Measurements from ENCODE around the gene HSP90AA1. TPM values are rescaled to one million over a fixed set of nuclear protein-coding genes. Genes with fewer than 3 reads are reported as not detected.
"Not testable (repeated sequence)": the region's sequence is repeated elsewhere in the genome, so short reads cannot be mapped to it uniquely, and the experiment has no call there.

HSP90AA1 gene
- total RNA-seq, 1 experiment from 2014 or later, result 842 TPM

DNA sequence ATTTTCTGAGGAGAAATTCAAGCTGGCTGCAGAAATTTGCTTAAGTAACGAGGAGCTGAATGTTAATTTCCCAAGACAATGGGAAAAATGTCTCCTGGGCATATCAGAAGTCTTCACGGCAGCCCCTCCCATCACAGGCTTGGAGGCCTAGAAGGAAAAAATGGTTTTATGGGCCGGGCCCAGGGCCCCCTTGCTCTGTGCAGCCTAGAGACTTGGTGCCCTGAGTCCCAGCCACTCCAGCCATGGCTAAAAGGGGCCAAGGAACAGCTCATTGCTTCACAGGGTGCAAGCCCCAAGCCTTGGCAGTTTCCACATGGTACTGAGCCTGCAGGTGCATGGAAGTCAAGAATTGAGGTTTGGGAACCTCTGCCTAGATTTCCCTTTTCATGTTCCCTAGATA is 24.3 kb upstream of the HSP90AA1 start (continued):
- TF ChIP-seq FOXK1 (CRISPR knock-in tag; IDR thresholded peaks at IDR 0.05) (no peak), SMAD4 (CRISPR knock-in tag; IDR thresholded peaks at IDR 0.05) (no peak), ATF3 (CRISPR knock-in tag; conservative IDR thresholded peaks at IDR 0.05) (no peak)
- TF ChIP-seq, protein P1, sequence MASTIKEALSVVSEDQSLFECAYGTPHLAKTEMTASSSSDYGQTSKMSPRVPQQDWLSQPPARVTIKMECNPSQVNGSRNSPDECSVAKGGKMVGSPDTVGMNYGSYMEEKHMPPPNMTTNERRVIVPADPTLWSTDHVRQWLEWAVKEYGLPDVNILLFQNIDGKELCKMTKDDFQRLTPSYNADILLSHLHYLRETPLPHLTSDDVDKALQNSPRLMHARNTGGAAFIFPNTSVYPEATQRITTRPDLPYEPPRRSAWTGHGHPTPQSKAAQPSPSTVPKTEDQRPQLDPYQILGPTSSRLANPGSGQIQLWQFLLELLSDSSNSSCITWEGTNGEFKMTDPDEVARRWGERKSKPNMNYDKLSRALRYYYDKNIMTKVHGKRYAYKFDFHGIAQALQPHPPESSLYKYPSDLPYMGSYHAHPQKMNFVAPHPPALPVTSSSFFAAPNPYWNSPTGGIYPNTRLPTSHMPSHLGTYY (CRISPR knock-in tag; IDR thresholded peaks at IDR 0.05), result no peak
- TF ChIP-seq, protein P2, sequence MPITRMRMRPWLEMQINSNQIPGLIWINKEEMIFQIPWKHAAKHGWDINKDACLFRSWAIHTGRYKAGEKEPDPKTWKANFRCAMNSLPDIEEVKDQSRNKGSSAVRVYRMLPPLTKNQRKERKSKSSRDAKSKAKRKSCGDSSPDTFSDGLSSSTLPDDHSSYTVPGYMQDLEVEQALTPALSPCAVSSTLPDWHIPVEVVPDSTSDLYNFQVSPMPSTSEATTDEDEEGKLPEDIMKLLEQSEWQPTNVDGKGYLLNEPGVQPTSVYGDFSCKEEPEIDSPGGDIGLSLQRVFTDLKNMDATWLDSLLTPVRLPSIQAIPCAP (CRISPR knock-in tag; IDR thresholded peaks at IDR 0.05), result no peak
- TF ChIP-seq, protein P3, sequence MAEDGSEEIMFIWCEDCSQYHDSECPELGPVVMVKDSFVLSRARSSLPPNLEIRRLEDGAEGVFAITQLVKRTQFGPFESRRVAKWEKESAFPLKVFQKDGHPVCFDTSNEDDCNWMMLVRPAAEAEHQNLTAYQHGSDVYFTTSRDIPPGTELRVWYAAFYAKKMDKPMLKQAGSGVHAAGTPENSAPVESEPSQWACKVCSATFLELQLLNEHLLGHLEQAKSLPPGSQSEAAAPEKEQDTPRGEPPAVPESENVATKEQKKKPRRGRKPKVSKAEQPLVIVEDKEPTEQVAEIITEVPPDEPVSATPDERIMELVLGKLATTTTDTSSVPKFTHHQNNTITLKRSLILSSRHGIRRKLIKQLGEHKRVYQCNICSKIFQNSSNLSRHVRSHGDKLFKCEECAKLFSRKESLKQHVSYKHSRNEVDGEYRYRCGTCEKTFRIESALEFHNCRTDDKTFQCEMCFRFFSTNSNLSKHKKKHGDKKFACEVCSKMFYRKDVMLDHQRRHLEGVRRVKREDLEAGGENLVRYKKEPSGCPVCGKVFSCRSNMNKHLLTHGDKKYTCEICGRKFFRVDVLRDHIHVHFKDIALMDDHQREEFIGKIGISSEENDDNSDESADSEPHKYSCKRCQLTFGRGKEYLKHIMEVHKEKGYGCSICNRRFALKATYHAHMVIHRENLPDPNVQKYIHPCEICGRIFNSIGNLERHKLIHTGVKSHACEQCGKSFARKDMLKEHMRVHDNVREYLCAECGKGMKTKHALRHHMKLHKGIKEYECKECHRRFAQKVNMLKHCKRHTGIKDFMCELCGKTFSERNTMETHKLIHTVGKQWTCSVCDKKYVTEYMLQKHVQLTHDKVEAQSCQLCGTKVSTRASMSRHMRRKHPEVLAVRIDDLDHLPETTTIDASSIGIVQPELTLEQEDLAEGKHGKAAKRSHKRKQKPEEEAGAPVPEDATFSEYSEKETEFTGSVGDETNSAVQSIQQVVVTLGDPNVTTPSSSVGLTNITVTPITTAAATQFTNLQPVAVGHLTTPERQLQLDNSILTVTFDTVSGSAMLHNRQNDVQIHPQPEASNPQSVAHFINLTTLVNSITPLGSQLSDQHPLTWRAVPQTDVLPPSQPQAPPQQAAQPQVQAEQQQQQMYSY (CRISPR knock-in tag; IDR thresholded peaks at IDR 0.05), result no peak

DNA sequence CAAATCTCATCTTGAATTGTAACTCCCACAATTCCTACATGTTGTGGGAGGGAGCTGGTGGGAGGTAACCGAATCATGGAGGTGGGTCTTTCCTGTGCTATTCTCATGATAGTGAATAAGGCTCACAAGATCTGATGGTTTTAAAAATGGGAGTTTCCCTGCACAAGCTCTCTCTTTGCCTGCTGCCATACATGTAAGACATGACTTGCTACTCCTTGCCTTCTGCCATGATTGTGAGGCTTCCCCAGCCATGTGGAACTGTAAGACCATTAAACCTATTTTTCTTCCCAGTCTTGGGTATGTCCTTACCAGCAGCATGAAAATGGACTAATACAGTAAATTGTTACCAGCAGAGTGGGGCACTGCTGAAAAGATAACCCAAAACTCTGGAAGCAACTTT is 22.5 kb upstream of the HSP90AA1 start:
- DNase-seq (ENCODE audit: low spot score); H3K27me3 Mint-ChIP-seq (ENCODE audit: low read depth); POLR2A ChIA-PET; H3K27ac Mint-ChIP-seq; CTCF ChIA-PET; H3K4me3 Mint-ChIP-seq; ATAC-seq: not testable (repeated sequence)
- peaks cover 25% of the 10 kb centered on the region for H3K36me3 Mint-ChIP-seq
- peaks cover 12% of the 10 kb centered on the region for H3K4me1 Mint-ChIP-seq
- peaks cover 37% of the 10 kb centered on the region for H3K9me3 Mint-ChIP-seq

DNA sequence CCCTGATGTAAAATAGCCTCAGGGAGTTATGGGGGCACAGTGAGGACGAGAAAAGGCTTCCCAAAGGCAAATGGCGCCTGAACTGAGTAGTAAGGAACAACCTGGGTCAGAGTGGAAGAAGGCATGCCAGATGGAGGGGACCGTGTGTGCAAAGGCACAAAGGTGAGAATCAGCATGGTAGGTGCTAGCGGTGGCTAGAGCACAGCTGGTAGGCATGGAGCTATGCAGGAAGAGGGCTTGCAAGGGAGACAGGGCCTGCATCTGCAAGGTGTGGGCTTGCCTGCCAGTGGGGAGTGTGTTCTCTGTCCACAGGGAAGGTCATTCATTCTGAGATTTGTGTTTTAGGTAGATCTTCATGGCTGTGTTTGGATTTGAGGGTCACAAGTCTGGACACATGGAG is 18.5 kb upstream of the HSP90AA1 start:
- POLR2A ChIA-PET, result interaction anchor here (0.5 to 1.1 kb wide), 2 partner anchors 113 to 335 kb away, joined by 3 read pairs; no protein-coding TSS in a partner anchor
- ATAC-seq, result no peak; the same call in none of the 2 replicates
- Mint-ChIP-seq H3K27ac (peak overlapping the region; percentile 66; the same call in 1 of the 2 replicates), H3K27me3 (ENCODE audit: low read depth) (peaks cover 2% of the 10 kb centered on the region; the same call in 1 of the 2 replicates), H3K9me3 (peaks cover 15% of the 10 kb centered on the region), H3K4me1 (peaks cover 12% of the 10 kb centered on the region), H3K4me3 (no peak overlapping the region), H3K36me3 (peaks cover 12% of the 10 kb centered on the region)
- no peak for DNase-seq (ENCODE audit: low spot score)
- CTCF ChIA-PET, result interaction anchor here (0.6 to 3.0 kb wide), 3 partner anchors 9 to 59 kb away, joined by 3 to 14 read pairs (median 4); no protein-coding TSS in a partner anchor
- TF ChIP-seq ZNF219 (CRISPR knock-in tag; IDR thresholded peaks at IDR 0.05; ENCODE audit: borderline replicate concordance), result no peak
- no peak for TF ChIP-seq GABPB1 (CRISPR knock-in tag; IDR thresholded peaks at IDR 0.05)
- no peak for TF ChIP-seq ZBTB21 (CRISPR knock-in tag; IDR thresholded peaks at IDR 0.05; ENCODE audit: borderline replicate concordance)
- TF ChIP-seq ZMAT4 (CRISPR knock-in tag; IDR thresholded peaks at IDR 0.05), result no peak
- no peak for TF ChIP-seq NFE2L1 (CRISPR knock-in tag; IDR thresholded peaks at IDR 0.05)
- TF ChIP-seq KAT7 (CRISPR knock-in tag; IDR thresholded peaks at IDR 0.05; ENCODE audit: borderline replicate concordance), result no peak
- no peak for TF ChIP-seq ATF3 (CRISPR knock-in tag; conservative IDR thresholded peaks at IDR 0.05)
- no peak for TF ChIP-seq ZNF317 (CRISPR knock-in tag; IDR thresholded peaks at IDR 0.05; ENCODE audit: borderline replicate concordance, low read depth)
- no peak for TF ChIP-seq JUN (CRISPR knock-in tag; IDR thresholded peaks at IDR 0.05)
- TF ChIP-seq NR3C1 (CRISPR knock-in tag; conservative IDR thresholded peaks at IDR 0.05; ENCODE audit: low read depth), result no peak
- TF ChIP-seq TCF7 (CRISPR knock-in tag; IDR thresholded peaks at IDR 0.05; ENCODE audit: low read depth), result no peak
- TF ChIP-seq NFATC4 (CRISPR knock-in tag; IDR thresholded peaks at IDR 0.05), result no peak
- TF ChIP-seq ZNF138 (CRISPR knock-in tag; conservative IDR thresholded peaks at IDR 0.05), result no peak
- TF ChIP-seq, protein P4, sequence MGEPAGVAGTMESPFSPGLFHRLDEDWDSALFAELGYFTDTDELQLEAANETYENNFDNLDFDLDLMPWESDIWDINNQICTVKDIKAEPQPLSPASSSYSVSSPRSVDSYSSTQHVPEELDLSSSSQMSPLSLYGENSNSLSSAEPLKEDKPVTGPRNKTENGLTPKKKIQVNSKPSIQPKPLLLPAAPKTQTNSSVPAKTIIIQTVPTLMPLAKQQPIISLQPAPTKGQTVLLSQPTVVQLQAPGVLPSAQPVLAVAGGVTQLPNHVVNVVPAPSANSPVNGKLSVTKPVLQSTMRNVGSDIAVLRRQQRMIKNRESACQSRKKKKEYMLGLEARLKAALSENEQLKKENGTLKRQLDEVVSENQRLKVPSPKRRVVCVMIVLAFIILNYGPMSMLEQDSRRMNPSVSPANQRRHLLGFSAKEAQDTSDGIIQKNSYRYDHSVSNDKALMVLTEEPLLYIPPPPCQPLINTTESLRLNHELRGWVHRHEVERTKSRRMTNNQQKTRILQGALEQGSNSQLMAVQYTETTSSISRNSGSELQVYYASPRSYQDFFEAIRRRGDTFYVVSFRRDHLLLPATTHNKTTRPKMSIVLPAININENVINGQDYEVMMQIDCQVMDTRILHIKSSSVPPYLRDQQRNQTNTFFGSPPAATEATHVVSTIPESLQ (CRISPR knock-in tag; IDR thresholded peaks at IDR 0.05), result no peak
- TF ChIP-seq, protein P5, sequence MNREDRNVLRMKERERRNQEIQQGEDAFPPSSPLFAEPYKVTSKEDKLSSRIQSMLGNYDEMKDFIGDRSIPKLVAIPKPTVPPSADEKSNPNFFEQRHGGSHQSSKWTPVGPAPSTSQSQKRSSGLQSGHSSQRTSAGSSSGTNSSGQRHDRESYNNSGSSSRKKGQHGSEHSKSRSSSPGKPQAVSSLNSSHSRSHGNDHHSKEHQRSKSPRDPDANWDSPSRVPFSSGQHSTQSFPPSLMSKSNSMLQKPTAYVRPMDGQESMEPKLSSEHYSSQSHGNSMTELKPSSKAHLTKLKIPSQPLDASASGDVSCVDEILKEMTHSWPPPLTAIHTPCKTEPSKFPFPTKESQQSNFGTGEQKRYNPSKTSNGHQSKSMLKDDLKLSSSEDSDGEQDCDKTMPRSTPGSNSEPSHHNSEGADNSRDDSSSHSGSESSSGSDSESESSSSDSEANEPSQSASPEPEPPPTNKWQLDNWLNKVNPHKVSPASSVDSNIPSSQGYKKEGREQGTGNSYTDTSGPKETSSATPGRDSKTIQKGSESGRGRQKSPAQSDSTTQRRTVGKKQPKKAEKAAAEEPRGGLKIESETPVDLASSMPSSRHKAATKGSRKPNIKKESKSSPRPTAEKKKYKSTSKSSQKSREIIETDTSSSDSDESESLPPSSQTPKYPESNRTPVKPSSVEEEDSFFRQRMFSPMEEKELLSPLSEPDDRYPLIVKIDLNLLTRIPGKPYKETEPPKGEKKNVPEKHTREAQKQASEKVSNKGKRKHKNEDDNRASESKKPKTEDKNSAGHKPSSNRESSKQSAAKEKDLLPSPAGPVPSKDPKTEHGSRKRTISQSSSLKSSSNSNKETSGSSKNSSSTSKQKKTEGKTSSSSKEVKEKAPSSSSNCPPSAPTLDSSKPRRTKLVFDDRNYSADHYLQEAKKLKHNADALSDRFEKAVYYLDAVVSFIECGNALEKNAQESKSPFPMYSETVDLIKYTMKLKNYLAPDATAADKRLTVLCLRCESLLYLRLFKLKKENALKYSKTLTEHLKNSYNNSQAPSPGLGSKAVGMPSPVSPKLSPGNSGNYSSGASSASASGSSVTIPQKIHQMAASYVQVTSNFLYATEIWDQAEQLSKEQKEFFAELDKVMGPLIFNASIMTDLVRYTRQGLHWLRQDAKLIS (CRISPR knock-in tag; IDR thresholded peaks at IDR 0.05; ENCODE audit: borderline replicate concordance), result no peak
